KG1 (cell line): ENCODE results near the gene KNCN.

ENCODE experiments used
- DNase-seq: peaks from one replicate; lab custom pipeline; 2025; lab: John Stamatoyannopoulos, UW

KNCN gene

GRCh38 chr1:46544561-46545240 is 6.7 kb downstream of the KNCN start:
- no peak for DNase-seq

- DNase-seq = no peak
Observed at GRCh38 chr1:46543761-46544560, 7.5 kb downstream of the KNCN start.

GRCh38 chr1:46543382-46543760 is 8.1 kb downstream of the KNCN start:
- DNase-seq = no peak

- DNase-seq = no peak
Observed at GRCh38 chr1:46539972-46540371, 11.5 kb downstream of the KNCN start.

GRCh38 chr1:46538147-46538546 is 13.3 kb downstream of the KNCN start:
- no peak for DNase-seq

- DNase-seq = no peak
Observed at GRCh38 chr1:46537651-46538050, 13.8 kb downstream of the KNCN start.

GRCh38 chr1:46536527-46536926 is 14.9 kb downstream of the KNCN start:
- no peak for DNase-seq

GRCh38 chr1:46535063-46535462 is 16.4 kb downstream of the KNCN start:
- DNase-seq = no peak

GRCh38 chr1:46533179-46533864 is 18.1 kb downstream of the KNCN start:
- DNase-seq = no peak

- peak; percentile 23 for DNase-seq
Observed at GRCh38 chr1:46532498-46533178, 18.8 kb downstream of the KNCN start.

- no peak for DNase-seq
Observed at GRCh38 chr1:46532095-46532494, 19.4 kb downstream of the KNCN start.

GRCh38 chr1:46530791-46531409 is 20.5 kb downstream of the KNCN start:
- DNase-seq = no peak

- no peak for DNase-seq
Observed at GRCh38 chr1:46530311-46530710, 21.1 kb downstream of the KNCN start.

GRCh38 chr1:46529031-46529630 is 22.3 kb downstream of the KNCN start:
- DNase-seq = no peak

- no peak for DNase-seq
Observed at GRCh38 chr1:46528297-46528955, 23.0 kb downstream of the KNCN start.

GRCh38 chr1:46527474-46528296 is 23.8 kb downstream of the KNCN start:
- DNase-seq = peak; percentile 17

GRCh38 chr1:46526691-46527291 is 24.7 kb downstream of the KNCN start:
- DNase-seq = no peak

- DNase-seq = no peak
Observed at GRCh38 chr1:46526013-46526690, 25.3 kb downstream of the KNCN start.
